Eye (tissue), 1 donor: Measurements from ENCODE around the gene COL28A1.
"Not testable (repeated sequence)": the region's sequence is repeated elsewhere in the genome, so short reads cannot be mapped to it uniquely, and the experiment has no call there.

ENCODE experiments used
- DNase-seq: peaks from one replicate; pipeline ENCODE4 v3.0.0-alpha.2; 2015

The COL28A1 gene

DNA sequence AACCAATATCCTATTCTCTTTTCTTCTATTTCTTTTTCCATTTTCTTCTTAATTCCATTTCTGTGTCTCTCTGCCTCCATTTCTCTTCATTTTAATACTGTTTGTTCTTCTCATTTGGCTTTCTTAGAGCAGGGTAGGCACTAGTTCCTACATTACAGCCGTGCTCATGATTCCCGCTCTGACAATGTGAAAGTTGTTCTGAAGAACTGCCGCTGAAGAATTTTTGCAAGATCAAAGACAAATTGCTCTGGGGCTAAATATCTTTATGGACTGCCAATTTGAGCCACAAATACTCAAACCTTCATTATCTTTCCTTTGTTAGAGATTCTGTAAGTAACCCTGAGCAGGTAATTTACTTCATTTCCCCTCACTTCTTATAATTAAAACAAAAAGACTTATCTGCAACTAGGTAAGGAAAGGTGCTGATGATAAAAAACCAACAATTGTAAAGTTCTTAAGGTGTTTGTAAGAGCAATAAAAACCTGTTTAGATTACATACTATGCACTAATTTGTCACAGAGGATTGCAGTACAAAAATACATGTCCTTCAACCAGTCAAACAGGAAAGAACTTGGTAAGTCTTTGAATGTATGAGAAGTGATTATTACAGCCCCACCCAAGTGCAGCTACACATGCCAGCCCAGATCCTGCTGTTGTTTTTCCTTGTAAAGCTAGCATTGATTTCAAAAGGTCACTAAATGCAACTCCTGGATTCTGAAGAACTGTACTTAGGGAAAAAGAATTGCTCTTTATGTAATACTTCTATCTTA, 127.5 kb downstream of the COL28A1 start:
- no peak for DNase-seq

DNA sequence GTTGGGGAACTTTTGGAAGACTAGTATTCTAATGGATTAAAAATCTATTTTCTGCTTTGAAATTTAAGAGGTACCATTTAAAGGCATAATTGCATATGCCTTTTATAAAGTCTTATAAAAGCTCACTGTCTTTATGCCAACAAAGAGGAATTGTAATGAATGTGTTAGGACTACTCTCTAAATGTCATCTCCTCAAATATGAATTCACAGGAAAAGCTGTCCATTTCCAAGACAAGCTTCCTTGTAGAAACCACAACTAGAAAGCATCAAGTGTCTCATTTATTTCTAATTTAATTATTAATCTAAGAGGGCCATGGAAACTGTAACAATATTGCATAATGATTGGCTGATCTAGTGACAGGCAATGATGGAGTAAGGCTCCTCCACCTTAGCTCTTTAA, 130.2 kb downstream of the COL28A1 start:
- no peak for DNase-seq

DNA sequence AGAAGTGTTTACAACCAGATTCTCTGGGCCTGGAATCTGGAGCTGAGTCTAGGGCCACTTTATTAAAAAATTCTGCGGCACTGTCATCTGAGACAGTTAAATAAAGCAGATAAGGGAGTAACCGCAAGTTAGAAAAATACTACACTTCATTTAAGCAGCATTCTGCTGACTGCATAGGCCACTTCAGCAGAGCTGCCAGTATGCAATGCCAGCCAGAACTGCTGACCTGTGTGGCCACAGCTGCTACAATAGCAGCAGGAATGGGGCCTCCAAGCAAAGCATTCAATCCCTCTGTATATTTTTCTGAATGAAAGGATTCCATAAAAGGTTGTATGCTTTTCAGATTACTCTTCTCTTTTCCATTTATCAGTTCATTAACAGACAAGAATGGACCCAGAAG, 136.0 kb downstream of the COL28A1 start:
- DNase-seq = peak; percentile 3

DNA sequence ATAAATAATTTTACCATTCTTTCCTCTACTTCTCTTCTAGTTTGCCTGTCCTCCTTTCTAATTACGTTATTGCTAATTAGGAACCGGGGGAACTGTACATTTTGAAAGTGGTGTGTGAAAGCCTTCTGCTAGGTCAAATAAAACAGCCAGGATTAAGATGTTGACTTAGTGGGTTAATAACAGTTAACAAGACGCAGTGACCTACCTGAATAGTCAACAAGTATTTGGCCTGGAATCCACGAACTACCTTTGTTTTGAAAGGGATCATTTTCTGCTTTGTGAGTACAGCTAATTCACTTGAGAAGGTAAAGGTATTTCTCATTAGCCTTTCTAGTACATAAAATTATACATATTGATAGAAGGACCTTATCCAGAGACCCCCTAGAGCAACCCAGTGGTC, 139.9 kb downstream of the COL28A1 start:
- no peak for DNase-seq

DNA sequence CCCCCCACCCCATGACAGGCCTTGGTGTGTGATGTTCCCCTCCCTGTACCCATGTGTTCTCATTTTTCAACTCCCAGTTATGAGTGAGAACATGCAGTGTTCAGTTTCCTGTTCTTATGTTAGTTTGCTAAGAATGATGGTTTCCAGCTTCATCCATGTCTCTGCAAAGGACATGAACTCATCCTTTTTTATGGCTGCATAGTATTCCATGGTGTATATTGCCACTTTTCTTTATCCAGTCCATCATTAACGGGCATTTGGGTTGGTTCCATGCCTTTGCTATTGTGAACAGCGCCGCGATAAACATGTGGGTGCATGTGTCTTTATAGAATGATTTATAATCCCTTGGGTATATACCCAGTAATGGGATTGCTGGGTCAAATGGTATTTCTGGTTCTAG, 147.5 kb downstream of the COL28A1 start:
- not testable (repeated sequence) for DNase-seq

DNA sequence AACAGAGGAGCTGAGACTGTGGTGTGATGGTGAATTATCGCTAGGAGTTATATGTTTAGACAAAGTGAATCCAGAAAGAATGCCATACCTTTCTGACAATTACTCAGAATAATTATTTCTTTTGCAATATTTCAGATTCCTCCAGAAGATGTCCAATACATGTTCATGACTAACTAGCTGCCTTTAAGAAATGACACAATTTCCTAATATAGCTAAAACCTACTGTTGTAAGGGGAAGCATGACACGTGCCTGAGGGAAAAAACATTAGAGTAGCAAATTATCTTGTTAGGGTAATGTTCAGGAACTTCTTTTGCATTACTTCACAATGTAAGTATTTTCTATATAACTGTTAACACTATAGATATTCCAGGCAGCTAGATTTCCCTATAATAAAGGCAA, 150.3 kb downstream of the COL28A1 start:
- no peak for DNase-seq

DNA sequence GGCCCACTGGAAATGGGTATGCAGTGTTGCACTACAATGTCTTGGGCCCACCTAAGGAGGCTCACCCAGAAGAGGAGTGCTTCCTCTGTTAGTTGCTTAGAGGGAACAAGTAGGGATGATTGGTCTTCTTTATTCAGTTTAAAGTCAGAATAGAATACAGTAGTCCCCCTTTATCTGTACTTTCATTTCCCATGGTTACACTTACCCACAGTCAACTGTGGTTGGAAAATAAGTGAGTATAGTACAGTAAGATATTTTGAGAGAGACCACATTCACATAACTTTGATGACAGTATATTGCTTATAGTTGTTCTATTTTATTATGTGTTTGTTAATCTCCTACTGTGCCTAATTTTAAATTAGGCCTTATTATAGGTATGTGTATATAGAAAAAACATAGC, 151.4 kb downstream of the COL28A1 start:
- no peak for DNase-seq

DNA sequence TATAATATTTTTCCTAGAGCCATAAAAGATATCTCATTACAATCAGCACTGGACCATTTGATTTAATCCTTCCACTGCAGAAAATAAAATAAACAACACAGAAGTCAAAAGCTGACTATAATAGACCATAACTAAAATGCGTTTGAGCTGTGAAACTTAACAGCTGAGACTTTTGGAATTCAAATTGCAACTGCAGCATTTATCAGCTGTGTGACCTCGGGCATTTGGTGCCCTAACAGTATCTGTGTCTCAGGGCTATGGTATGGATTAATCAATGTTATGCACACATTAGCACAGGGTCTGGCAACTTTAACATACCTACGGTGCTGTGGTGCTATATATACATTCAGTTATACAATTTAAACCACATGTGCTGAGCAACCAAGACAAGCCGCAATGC, 160.1 kb downstream of the COL28A1 start:
- no peak for DNase-seq

DNA sequence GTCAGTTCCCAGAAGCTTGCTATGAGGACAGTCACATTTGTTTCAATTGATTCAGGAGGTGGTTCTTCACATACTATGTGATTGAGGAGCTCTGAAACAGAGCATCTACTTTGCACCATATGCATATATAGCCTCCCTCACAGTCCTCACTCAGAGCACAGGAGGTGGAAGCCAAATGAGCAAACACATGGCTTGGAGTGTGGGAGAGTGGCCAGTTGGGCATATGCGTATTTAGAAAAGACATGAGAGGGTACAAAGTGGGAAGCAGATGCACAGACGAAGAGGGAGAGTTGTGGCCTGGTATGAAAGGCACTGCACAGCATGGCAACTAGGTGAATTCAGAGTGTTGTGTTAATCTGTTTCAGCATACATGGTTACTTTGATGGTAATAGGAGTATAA, 165.6 kb downstream of the COL28A1 start:
- no peak for DNase-seq

DNA sequence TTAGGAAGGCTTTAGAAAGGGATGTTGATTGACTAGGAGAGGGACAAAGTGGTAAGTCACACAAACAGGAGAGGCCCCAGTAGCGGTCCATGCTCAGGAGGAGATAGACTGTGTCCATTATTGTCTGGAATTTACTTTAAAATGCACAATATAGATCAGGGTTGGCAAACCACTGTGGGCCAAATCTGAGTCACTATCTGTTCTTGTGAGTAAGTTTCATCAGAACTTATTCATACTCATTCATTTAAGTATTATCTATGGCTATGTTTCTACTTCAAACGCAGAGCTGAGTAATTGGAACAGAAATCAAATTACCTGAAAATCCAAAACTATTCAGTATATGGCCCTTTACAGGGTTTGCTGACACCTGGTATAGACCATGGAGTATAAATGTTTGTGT, 166.5 kb downstream of the COL28A1 start:
- DNase-seq = no peak

DNA sequence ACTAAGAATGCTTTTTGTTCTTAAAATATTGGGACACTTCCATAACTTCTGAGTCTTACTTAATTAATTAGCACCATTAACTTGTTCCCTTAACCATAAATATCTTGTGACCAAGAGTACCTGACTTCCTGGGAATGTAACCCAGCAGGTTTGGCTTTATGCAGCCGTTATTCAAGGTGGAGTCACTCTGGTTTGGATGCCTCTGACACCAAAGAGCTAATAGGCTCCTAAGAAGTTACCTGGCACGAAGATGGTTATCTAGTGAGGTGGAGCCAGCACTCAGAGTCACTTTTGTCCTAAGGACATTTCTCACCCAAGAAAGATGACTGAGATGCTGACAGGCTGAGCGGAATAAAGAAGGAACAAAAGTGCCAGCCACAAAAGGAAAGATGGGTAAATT, 181.0 kb downstream of the COL28A1 start:
- DNase-seq = no peak

DNA sequence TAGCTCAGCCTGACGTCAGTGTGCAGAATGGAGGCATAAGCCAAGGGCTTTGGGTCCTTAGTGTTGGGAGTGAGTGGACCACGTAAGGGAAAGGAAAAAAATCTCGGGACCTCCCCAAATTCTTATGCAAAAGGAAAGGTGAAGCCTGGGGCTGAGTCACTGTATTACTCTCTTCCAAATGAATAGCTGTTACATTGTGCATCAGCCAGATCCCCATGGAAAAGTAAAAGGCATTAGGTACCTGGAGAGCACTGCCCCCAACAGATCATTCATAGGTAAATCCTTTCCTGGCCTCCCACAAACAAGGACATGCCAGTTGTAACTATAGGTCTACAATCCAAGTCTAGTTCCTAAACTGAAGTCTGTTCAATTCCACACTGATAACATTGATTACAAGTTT, 182.8 kb downstream of the COL28A1 start:
- DNase-seq = no peak

DNA sequence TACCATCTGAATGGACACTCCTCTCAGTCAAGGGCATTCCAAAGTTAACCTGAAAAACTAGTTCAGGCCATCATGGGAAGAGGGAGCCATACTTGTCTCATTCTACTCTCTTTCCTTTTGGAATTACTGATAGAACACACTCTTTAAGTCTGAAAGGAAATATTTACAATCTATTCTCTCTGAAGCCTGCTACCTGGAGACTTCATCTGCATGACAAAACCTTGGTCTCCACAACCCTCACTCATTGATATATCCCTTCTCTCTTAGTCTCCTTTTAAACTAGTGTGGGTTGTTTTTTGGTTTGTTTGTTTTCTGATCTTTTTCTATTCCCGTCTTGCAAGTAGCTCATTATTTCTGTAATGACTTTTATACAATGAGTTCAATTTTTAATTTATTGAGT, 183.8 kb downstream of the COL28A1 start:
- no peak for DNase-seq

DNA sequence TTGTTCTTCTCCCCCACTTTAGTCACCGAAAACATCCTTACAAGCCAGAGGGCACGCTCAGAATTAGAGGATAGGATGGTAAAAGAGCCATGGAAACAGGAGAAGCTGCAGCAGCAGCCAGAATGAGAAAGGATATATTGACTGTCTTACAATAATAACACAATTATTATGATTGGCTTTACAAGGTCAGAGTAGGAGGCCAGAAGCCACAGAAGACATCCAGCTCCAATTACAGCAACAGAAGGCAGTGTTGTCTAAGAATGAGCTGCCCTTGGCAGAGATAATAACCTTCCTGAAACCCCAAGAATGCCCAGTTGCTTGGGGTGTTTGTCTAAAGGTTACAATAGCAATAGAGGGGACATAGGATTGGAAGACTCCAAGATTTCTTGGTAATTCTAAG, 184.5 kb downstream of the COL28A1 start:
- no peak for DNase-seq

DNA sequence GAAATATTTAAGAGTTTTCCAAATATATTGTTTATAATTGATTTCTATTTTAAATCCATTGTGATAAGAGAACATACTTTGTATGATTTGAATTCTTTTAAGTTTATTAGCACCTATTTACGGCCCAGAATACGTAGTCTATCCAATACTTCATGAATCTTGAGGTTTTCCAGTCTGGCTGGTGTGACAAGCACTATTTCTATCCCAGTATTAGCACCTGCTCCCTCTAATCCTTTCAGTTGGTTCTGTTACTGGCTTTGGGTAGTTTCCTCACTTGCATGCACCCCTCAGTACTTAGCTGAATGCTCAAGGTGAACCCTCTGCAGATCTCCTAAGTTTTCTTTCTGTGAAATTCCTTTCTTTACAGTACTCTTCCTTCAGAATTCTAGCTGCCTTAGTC, 186.5 kb downstream of the COL28A1 start:
- DNase-seq = no peak

DNA sequence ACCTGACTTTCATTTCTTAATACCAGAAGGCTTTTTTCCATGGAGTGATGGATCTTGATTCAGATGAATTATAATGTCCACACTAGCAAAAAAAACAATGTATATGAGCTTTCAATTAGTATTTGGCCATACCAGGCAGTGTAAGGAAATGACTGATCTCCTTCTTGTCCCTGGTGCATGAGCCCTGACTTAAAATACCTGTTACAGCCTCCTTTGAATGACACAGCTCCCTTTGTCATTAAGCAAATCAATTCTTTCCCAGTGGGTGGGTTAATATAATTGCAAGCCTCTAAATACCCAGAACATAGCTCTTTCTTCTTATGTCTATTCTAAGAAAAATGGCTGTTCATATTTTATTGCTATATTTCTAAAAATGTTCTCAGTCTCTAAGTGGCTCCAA, 188.6 kb downstream of the COL28A1 start:
- DNase-seq = no peak

DNA sequence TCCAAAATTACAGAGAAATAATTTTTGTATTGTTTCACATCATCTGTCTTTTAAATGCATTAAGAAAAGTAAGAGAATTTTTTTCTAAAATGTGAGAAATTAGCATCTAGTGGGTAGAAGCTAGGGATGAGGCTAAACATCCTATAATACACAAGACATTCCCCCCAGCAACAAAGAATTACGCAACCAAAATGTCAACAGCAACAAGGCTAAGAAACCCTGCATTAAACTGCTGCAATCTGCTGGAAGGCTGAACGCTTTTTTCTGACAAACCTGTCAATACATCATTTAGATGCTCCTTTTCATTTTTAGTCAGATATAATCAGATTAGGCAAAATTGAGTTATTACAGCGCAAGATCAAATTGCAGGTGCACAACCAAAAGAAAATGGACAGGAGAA, 191.1 kb downstream of the COL28A1 start:
- no peak for DNase-seq

DNA sequence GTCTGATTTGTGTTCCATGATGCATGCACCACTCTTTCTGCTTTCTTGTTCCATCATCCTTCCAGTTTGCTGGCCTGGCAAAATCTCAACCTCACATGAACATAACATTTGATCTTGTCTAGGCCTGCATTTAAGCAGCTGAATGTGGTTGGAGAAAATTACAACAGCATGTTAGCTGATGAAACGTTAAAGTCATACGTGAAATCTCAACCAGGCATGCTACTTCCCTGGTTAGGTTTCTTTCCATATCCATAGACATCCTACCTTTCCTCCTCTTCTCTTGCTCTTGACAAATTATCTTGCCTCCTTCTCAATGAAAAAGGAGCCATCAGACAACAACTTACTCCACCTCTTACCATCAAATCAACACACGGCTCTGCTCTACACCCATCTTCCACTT, 199.8 kb downstream of the COL28A1 start:
- DNase-seq = no peak

DNA sequence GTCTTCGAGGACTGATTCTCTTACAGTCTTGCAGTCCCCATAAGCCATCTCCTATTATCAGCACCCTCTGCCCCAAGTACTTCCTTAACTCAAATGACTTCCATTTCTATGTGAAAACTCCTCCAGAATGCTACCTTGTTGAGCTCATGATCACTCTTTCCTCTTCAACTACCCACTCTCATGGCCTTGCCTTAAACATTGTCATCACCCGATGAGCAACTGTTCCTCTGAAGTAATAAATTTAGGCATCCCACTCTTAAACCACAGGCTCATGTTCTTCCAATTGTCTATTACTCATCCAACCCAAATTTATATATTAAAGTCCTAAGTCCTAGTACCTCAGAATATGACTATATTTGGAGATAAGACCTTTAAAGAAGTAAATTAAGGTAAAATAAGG, 200.5 kb downstream of the COL28A1 start:
- DNase-seq = no peak

DNA sequence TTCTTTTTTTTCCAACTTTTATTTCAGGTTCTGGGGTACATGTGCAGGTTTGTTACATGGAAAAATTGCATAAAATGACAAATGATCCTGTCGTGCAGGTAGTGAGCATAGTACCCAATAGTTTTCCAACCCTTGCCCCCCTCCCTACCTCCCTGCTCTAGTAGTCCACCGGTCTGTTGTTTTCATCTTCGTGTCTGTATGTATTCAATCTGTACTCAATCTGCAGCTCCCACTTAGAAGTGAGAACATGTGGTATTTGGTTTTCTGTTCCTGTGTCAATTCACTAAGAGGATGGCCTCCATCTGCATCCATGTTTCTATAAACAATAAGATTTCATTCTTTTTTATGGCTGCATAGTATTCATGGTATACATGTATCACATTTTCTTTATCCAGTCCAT, 202.1 kb downstream of the COL28A1 start:
- DNase-seq = no peak

DNA sequence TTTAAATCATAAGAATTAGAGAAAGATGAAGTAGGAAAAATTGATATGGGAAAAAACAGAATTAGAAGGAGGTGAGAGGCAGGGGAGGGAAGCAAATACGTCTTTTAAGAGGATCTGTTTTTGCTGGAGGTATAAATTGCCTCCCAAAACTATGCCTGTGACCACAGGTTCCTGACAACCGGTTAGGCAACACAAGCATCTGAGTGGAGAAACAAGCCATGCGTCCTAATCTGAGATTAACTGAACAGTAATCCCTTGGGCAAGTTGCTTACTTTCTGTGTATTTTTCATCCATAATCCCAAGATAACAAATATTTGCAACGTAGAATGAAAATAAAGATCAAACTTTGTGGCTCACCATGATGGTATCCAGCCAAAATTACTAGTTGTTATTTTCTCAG, 204.2 kb downstream of the COL28A1 start:
- DNase-seq = no peak

DNA sequence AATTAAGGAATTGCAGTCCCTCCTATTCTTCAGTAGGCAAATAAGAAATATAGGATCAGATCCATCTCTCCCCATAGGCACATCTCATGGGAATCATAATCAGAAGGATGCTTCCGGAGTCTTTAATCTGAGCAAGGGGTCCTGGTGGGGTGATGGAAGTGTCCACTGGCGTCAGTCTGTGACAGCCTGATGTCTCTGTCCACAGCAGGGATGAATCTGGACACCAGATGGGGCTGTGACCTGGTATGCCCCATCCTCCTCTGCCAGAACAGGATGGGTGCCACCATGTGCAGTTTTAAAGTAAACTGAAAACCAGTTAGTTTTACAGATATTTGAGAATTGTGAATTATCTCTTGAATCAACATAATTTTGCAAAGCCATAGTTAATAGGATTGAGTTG, 204.7 kb downstream of the COL28A1 start:
- DNase-seq = peak; percentile 10

DNA sequence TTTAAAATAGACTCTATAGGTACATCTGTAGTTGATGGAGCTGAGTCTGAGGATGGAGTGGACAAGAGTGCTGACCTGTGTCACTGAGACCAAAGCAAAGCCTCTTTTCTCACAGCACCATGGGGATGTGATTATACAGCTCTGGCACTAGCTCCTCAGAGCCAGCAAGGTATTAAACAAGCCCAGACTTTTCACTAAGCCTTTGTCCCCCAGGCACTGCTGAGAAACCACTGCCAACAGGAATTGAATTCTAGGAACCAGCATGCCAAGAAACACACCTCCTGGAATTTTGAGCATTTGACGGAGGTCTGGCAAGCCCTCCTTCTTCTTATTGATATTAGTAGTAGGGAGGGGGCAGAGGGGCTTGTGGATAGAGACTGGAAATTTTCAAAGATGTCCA, 206.3 kb downstream of the COL28A1 start:
- DNase-seq = peak; percentile 44

DNA sequence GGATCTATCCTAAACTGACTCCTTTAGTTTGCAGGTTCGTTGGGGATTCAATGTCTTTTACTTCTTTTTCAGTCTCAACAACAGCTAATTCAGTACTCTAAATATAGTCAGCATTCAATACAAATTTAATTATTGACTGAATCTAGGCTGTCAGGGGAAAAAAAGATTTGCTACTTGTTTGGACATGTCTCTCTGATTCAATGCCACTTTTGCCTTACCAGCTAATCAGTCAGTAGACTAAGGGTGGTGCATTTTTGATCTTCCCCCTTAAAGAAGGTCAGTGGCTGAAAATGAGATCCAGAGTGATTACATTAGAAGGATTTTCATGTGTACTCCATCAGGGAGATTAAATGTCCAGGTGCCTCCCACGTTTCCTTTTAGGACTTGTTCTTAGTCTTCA, 208.2 kb downstream of the COL28A1 start:
- no peak for DNase-seq

DNA sequence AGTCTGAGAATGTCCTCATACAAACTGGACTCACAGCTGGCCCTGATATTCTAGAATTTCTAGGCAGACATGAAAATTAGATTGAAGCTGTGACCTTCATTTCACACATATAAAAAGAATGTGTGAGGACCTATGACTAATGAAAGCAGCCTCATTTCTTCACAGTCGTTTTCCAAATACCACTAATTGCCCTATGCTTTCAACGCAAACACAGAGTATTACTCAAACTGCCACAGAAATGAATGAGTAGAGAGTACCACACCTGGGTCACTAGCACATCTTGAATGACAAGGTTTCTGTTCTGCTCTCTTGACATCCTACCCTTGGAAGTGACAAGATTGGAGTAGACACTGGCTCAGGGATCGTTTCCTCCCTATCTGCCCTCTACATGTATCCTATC, 211.0 kb downstream of the COL28A1 start:
- no peak for DNase-seq

DNA sequence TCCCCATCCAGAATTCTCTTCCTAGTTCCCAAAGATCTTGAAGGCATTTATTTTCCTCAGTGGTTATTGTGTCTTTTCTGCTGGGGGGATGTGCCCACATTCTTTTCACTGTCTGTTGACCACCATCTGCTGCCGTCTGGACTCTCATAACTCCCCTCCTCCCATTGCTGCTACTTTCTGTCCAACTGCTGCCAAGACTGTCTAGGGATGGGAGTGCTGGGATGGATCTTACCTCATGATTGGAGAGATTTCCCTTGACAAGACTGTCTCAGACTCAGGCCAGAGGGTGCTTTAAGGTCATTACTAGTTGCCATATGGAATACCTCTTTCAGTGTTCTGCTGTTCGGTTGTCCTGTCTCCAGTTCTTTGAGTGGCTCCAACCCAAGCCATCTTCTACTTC, 211.8 kb downstream of the COL28A1 start:
- no peak for DNase-seq
